HepG2 (cell line): ENCODE data around the gene MPV17L2. TPM values are rescaled to one million over a fixed set of nuclear protein-coding genes. Genes with fewer than 3 reads are reported as not detected.
A peak's percentile ranks its signal among the peaks of the same experiment; 100 is the strongest.

Experiments used
- CENPX ChIP-seq: sonication (generic); formaldehyde crosslinking; IDR thresholded peaks from 2 replicates; pipeline ENCODE4 v1.9.0; 2021; ENCODE audit warnings: mild to moderate bottlenecking, missing genetic modification reagents, moderate library complexity
- MAFG ChIP-seq: sonication (generic); formaldehyde crosslinking; IDR thresholded peaks from 2 replicates; pipeline ENCODE4 v1.5.1; 2020; ENCODE audit warnings: mild to moderate bottlenecking, missing genetic modification reagents
- NFE2 ChIP-seq: sonication (generic); formaldehyde crosslinking; IDR thresholded peaks from 2 replicates; pipeline ENCODE4 v1.4.0; 2020; ENCODE audit warnings: missing genetic modification reagents
- POGZ ChIP-seq: sonication (generic); formaldehyde crosslinking; IDR thresholded peaks from 2 replicates; pipeline ENCODE4 v1.4.0; 2020; ENCODE audit warnings: mild to moderate bottlenecking, missing genetic modification reagents
- POLR2A ChIP-seq, 2 experiments: IDR thresholded peaks; 2 replicates each; pipeline ENCODE4 v1.6.1; 2011; ENCODE audit warnings: low read depth in 2 of 2, low read length in 2 of 2, mild to moderate bottlenecking in 1 of 2, moderate library complexity in 1 of 2; ENCODE audit not compliant: insufficient read depth in 1 of 2
- SAFB2 ChIP-seq: sonication (generic); formaldehyde crosslinking; IDR thresholded peaks from 2 replicates; pipeline ENCODE4 v1.5.1; 2020; ENCODE audit warnings: missing genetic modification reagents, low read depth, mild to moderate bottlenecking, borderline replicate concordance
- SMAD3 ChIP-seq: sonication (generic); formaldehyde crosslinking; IDR thresholded peaks from 2 replicates; pipeline ENCODE4 v1.4.0; 2020; ENCODE audit warnings: missing genetic modification reagents
- TBX3 ChIP-seq: fragments of 450-650 bp; IDR thresholded peaks from 2 replicates; pipeline ENCODE4 v1.6.1; 2017; ENCODE audit warnings: antibody characterized with exemption, mild to moderate bottlenecking, inconsistent platforms, borderline replicate concordance
- TRIM24 ChIP-seq: sonication (generic); formaldehyde crosslinking; IDR thresholded peaks from 2 replicates; pipeline ENCODE4 v1.8.0; 2022; ENCODE audit warnings: mild to moderate bottlenecking, missing genetic modification reagents
- ZNF343 ChIP-seq: sonication (generic); formaldehyde crosslinking; IDR thresholded peaks from 2 replicates; pipeline ENCODE4 v1.4.0; 2020; ENCODE audit warnings: mild to moderate bottlenecking, missing genetic modification reagents
- ZNF451 ChIP-seq: sonication (generic); formaldehyde crosslinking; IDR thresholded peaks from 2 replicates; pipeline ENCODE4 v1.5.0; 2020; ENCODE audit warnings: mild to moderate bottlenecking, missing genetic modification reagents
- ZNF841 ChIP-seq: sonication (generic); formaldehyde crosslinking; IDR thresholded peaks from 2 replicates; pipeline ENCODE4 v1.8.1; 2023; ENCODE audit warnings: missing genetic modification reagents, borderline replicate concordance
- polyA plus RNA-seq, 8 experiments: library from polyadenylated mRNA; depleted of rRNA in 3 of 8; stranded (reverse) in 7 of 8; unstranded in 1 of 8; fragments of >200 nt; fragmentation: Illumina TruSeq in 4 of 8; extraction: Trizol in 4 of 8; gene quantifications; 2 replicates each; pipeline versions ENCODE4 v1.2.1 to v1.2.3, GENCODE V29; 2011 to 2016; ENCODE audit warnings: low read depth in 4 of 8, missing spikeins in 1 of 8, mixed read lengths in 1 of 8; ENCODE audit not compliant: insufficient read depth in 1 of 8
- total RNA-seq, 5 experiments: library from RNA; depleted of rRNA; stranded (reverse); fragments of >200 nt; fragmentation: Illumina TruSeq; extraction: Trizol; gene quantifications; 2 replicates each; pipeline ENCODE4 v1.2.3, GENCODE V29; 2016; ENCODE audit warnings: low read depth in 1 of 5
- TF ChIP-seq, protein P1 (sequence below): sonication (generic); formaldehyde crosslinking; IDR thresholded peaks from 2 replicates; pipeline ENCODE4 v1.5.1; 2020; ENCODE audit warnings: missing genetic modification reagents, mild to moderate bottlenecking, borderline replicate concordance
- TF ChIP-seq, protein P2 (sequence below): sonication (generic); formaldehyde crosslinking; IDR thresholded peaks from 2 replicates; pipeline ENCODE4 v1.9.0; 2022; ENCODE audit warnings: missing genetic modification reagents, mild to moderate bottlenecking, borderline replicate concordance
- TF ChIP-seq, protein P3 (sequence below): sonication (generic); formaldehyde crosslinking; IDR thresholded peaks from 2 replicates; pipeline ENCODE4 v1.4.0; 2020; ENCODE audit warnings: missing genetic modification reagents, borderline replicate concordance
- TF ChIP-seq, protein P4 (sequence below): sonication (generic); formaldehyde crosslinking; IDR thresholded peaks from 2 replicates; pipeline ENCODE4 v1.4.0; 2020; ENCODE audit warnings: mild to moderate bottlenecking, missing genetic modification reagents
- TF ChIP-seq, protein P5 (sequence below): IDR thresholded peaks from 2 replicates; pipeline ENCODE4 v1.6.1; 2016; ENCODE audit warnings: missing biosample characterization, missing genetic modification reagents, low read depth

MPV17L2 gene
- total and polyA plus RNA-seq, 2 of the 13 experiments (the other 11 are each of a cell fraction or from before 2014, with no cell fraction given): 13.6 to 16.7 TPM

DNA sequence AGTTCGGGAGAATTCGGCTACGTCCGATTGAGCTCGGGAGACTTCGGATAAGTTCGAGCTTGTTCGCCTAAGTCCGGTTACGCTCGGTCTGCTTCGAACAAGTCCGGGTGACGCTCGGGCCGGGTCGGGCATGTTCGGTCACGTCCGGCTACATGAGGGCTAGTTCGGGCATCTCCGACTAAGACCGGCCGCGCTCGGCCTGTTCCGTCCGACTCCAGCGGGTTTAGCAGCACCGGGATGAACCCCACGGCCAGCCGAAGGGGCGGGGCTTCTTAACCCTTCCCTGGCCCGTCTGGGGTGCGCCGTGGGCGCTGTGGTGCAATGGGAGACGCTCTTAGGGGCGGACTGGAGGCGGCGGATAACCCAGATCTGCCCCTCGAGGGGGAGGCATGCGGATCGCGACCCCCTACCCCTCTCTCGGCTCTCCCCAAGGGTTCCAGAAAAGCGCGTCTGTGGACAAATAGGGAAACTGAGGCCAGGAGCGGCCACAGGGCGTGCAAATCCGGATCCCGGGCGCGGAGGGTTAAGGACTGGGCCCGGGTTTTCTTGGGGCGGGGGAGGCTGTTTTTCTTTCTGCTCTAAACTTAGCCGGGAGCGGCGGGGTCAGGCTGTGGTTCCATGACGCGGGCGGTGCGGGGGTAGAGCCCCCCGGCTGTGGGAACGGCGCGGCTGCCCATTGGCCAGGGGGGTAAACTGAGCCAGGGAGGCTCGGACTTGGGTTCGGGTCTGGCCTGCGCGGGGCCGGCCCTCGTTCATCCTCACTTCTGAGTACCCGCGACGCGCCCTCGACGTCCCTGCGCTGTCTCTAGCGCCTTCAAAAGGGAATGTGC, 31.7 kb downstream of the MPV17L2 start (continued):
- TF ChIP-seq, protein P1, sequence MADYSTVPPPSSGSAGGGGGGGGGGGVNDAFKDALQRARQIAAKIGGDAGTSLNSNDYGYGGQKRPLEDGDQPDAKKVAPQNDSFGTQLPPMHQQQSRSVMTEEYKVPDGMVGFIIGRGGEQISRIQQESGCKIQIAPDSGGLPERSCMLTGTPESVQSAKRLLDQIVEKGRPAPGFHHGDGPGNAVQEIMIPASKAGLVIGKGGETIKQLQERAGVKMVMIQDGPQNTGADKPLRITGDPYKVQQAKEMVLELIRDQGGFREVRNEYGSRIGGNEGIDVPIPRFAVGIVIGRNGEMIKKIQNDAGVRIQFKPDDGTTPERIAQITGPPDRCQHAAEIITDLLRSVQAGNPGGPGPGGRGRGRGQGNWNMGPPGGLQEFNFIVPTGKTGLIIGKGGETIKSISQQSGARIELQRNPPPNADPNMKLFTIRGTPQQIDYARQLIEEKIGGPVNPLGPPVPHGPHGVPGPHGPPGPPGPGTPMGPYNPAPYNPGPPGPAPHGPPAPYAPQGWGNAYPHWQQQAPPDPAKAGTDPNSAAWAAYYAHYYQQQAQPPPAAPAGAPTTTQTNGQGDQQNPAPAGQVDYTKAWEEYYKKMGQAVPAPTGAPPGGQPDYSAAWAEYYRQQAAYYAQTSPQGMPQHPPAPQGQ (CRISPR knock-in tag): no peak
- TF ChIP-seq, protein P2, sequence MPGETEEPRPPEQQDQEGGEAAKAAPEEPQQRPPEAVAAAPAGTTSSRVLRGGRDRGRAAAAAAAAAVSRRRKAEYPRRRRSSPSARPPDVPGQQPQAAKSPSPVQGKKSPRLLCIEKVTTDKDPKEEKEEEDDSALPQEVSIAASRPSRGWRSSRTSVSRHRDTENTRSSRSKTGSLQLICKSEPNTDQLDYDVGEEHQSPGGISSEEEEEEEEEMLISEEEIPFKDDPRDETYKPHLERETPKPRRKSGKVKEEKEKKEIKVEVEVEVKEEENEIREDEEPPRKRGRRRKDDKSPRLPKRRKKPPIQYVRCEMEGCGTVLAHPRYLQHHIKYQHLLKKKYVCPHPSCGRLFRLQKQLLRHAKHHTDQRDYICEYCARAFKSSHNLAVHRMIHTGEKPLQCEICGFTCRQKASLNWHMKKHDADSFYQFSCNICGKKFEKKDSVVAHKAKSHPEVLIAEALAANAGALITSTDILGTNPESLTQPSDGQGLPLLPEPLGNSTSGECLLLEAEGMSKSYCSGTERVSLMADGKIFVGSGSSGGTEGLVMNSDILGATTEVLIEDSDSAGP (CRISPR knock-in tag): no peak
- no peak for TF ChIP-seq TBX3
- no peak for TF ChIP-seq CENPX (CRISPR knock-in tag)
- TF ChIP-seq, protein P3, sequence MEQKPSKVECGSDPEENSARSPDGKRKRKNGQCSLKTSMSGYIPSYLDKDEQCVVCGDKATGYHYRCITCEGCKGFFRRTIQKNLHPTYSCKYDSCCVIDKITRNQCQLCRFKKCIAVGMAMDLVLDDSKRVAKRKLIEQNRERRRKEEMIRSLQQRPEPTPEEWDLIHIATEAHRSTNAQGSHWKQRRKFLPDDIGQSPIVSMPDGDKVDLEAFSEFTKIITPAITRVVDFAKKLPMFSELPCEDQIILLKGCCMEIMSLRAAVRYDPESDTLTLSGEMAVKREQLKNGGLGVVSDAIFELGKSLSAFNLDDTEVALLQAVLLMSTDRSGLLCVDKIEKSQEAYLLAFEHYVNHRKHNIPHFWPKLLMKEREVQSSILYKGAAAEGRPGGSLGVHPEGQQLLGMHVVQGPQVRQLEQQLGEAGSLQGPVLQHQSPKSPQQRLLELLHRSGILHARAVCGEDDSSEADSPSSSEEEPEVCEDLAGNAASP (CRISPR knock-in tag): no peak
- no peak; the same call in 1 of the 2 replicates for TF ChIP-seq SAFB2
- no peak for TF ChIP-seq TRIM24 (CRISPR knock-in tag)
- no peak for TF ChIP-seq ZNF841 (CRISPR knock-in tag)
- 0 out of 2 replicates have a peak, but pooled peaks have one; percentile 9 for TF ChIP-seq SMAD3 (CRISPR knock-in tag)
- TF ChIP-seq, protein P4, sequence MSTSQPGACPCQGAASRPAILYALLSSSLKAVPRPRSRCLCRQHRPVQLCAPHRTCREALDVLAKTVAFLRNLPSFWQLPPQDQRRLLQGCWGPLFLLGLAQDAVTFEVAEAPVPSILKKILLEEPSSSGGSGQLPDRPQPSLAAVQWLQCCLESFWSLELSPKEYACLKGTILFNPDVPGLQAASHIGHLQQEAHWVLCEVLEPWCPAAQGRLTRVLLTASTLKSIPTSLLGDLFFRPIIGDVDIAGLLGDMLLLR (CRISPR knock-in tag): no peak
- no peak for TF ChIP-seq ZNF451 (CRISPR knock-in tag)
- TF ChIP-seq POGZ (CRISPR knock-in tag): no peak
- 0 out of 4 replicates have a peak, but pooled peaks of 1 of the 2 experiments have one; percentile 15 for TF ChIP-seq POLR2A (IDR thresholded peaks at IDR 0.05; ENCODE audit: insufficient read depth in 1 of 2, low read depth in 2 of 2, low read length in 2 of 2)
- TF ChIP-seq NFE2 (CRISPR knock-in tag): no peak
- no peak; the same call in 1 of the 2 replicates for TF ChIP-seq ZNF343 (CRISPR knock-in tag)
- TF ChIP-seq, protein P5, sequence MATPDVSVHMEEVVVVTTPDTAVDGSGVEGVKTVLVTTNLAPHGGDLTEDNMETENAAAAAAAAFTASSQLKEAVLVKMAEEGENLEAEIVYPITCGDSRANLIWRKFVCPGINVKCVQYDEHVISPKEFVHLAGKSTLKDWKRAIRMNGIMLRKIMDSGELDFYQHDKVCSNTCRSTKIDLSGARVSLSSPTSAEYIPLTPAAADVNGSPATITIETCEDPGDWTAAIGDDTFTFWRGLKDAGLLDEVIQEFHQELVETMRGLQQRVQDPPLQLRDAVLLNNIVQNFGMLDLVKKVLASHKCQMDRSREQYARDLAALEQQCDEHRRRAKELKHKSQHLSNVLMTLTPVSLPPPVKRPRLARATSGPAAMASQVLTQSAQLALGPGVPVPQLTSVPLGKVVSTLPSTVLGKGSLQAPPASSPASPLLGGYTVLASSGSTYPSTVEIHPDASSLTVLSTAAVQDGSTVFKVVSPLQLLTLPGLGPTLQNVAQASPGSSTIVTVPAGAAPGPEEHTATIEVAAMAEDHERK (CRISPR knock-in tag): no peak
- TF ChIP-seq MAFG (CRISPR knock-in tag): no peak
